ENCODE data around the gene BEST1. TPM values are rescaled to one million over a fixed set of nuclear protein-coding genes. Genes with fewer than 3 reads are reported as not detected.

The BEST1 gene
- total RNA-seq, 1 experiment from 2014 or later = 0.13 TPM

DNA sequence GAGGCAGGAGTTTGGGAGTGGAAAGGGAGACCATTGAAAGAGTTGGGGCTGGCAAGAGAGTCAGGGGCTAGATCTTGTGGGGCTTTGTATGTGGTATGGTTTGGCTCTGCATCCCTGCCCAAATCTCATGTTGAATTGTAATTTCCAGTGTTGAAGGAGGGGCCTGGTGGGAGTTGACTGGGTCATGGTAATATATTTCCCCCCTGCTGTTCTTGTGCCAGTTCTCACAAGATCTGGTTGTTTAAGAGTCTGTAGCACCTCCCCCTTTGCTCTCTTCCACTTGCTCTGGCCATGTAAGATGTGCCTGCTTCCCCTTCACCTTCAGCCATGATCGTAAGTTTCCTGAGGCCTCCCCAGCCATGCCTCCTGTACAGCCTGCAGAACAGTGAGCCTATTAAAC lies 22.6 kb upstream of the BEST1 start:
- H3K4me1 ChIP-seq (ENCODE audit: control insufficient read depth, insufficient read depth, low read length) = no peaks in the 10 kb centered on the region

GRCh38 chr11:61928606-61929005 lies 21.5 kb upstream of the BEST1 start:
- DNase-seq (ENCODE audit: low read depth, low spot score) (no peak), ATAC-seq (no peak)
- TF ChIP-seq CTCF (IDR thresholded peaks at IDR 0.05) = no peak
- no peak for TF ChIP-seq POLR2AphosphoS5 (IDR thresholded peaks at IDR 0.05; ENCODE audit: low read depth, low read length)
- TF ChIP-seq, protein P1, sequence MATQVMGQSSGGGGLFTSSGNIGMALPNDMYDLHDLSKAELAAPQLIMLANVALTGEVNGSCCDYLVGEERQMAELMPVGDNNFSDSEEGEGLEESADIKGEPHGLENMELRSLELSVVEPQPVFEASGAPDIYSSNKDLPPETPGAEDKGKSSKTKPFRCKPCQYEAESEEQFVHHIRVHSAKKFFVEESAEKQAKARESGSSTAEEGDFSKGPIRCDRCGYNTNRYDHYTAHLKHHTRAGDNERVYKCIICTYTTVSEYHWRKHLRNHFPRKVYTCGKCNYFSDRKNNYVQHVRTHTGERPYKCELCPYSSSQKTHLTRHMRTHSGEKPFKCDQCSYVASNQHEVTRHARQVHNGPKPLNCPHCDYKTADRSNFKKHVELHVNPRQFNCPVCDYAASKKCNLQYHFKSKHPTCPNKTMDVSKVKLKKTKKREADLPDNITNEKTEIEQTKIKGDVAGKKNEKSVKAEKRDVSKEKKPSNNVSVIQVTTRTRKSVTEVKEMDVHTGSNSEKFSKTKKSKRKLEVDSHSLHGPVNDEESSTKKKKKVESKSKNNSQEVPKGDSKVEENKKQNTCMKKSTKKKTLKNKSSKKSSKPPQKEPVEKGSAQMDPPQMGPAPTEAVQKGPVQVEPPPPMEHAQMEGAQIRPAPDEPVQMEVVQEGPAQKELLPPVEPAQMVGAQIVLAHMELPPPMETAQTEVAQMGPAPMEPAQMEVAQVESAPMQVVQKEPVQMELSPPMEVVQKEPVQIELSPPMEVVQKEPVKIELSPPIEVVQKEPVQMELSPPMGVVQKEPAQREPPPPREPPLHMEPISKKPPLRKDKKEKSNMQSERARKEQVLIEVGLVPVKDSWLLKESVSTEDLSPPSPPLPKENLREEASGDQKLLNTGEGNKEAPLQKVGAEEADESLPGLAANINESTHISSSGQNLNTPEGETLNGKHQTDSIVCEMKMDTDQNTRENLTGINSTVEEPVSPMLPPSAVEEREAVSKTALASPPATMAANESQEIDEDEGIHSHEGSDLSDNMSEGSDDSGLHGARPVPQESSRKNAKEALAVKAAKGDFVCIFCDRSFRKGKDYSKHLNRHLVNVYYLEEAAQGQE (IDR thresholded peaks at IDR 0.05; ENCODE audit: insufficient read depth in 1 of 2, low read depth in 2 of 2, low read length in 1 of 2) = no peak
- no peak for TF ChIP-seq SIN3A (IDR thresholded peaks at IDR 0.05; ENCODE audit: borderline replicate concordance, insufficient read depth, low read depth, low read length)
- no peak for TF ChIP-seq TCF7L2 (IDR thresholded peaks at IDR 0.05; ENCODE audit: low read depth, low read length)
- no peaks in the 10 kb centered on the region for H3K36me3 ChIP-seq (ENCODE audit: control insufficient read depth, insufficient read depth, low read length)
- no peaks in the 10 kb centered on the region for H3K27me3 ChIP-seq (ENCODE audit: control insufficient read depth, insufficient read depth, low read length)
- intact Hi-C loops (cut with micrococcal nuclease; ENCODE audit: unreplicated experiment) (no loop called here), in situ Hi-C loops (cut with HindIII; ENCODE audit: low pct_unique_long_range_greater_than_20kb, low sequenced_read_pairs) (no loop called here)
- no TSS peak for BruUV-seq (replicated peaks)
- H3K4me1 ChIP-seq (ENCODE audit: control insufficient read depth, insufficient read depth, low read length) = no peaks in the 10 kb centered on the region
- ChIA-PET POLR2A (no interaction called here), CTCF (interaction anchor here (0.9 to 1.2 kb wide), 2 partner anchors 32 to 180 kb away, joined by 3 read pairs; no protein-coding TSS in a partner anchor)
- no peak overlapping the region for H3K4me3 ChIP-seq (ENCODE audit: low read depth in 2 of 2, low read length in 2 of 2)
- H3K9me3 ChIP-seq (ENCODE audit: control insufficient read depth, insufficient read depth, low read depth, low read length) = no peaks in the 10 kb centered on the region
- H3K27ac ChIP-seq (ENCODE audit: low read length) = no peak overlapping the region

More for the DNA sequence above, 22.6 kb upstream of the BEST1 start:
- no peaks in the 10 kb centered on the region for H3K27me3 ChIP-seq (ENCODE audit: control insufficient read depth, insufficient read depth, low read length)
- no TSS peak for BruUV-seq (replicated peaks)
- ATAC-seq = no peak
- POLR2A ChIA-PET = no interaction called here
- CTCF ChIA-PET = no interaction called here
- TF ChIP-seq, protein P1 (IDR thresholded peaks at IDR 0.05; ENCODE audit: insufficient read depth in 1 of 2, low read depth in 2 of 2, low read length in 1 of 2) = no peak
- TF ChIP-seq SIN3A (IDR thresholded peaks at IDR 0.05; ENCODE audit: borderline replicate concordance, insufficient read depth, low read depth, low read length) = no peak
- no peak for TF ChIP-seq TCF7L2 (IDR thresholded peaks at IDR 0.05; ENCODE audit: low read depth, low read length)
- TF ChIP-seq POLR2AphosphoS5 (IDR thresholded peaks at IDR 0.05; ENCODE audit: low read depth, low read length) = no peak
- TF ChIP-seq CTCF (IDR thresholded peaks at IDR 0.05) = no peak
- H3K27ac ChIP-seq (ENCODE audit: low read length) = no peak overlapping the region
- no peak for DNase-seq (ENCODE audit: low read depth, low spot score)
- in situ Hi-C loops (cut with HindIII; ENCODE audit: low pct_unique_long_range_greater_than_20kb, low sequenced_read_pairs) (no loop called here), intact Hi-C loops (cut with micrococcal nuclease; ENCODE audit: unreplicated experiment) (no loop called here)
- no peak overlapping the region for H3K4me3 ChIP-seq (ENCODE audit: low read depth in 2 of 2, low read length in 2 of 2)
- H3K9me3 ChIP-seq (ENCODE audit: control insufficient read depth, insufficient read depth, low read depth, low read length) = no peaks in the 10 kb centered on the region
- no peaks in the 10 kb centered on the region for H3K36me3 ChIP-seq (ENCODE audit: control insufficient read depth, insufficient read depth, low read length)
